IPS-11a (cell line): ENCODE results near the gene ATP11A.

ENCODE experiments used
- H3K4me3 ChIP-seq: one replicate; pipeline ENCODE4 v1.5.1; 2013; ENCODE audit warnings: low read depth, low read length, control low read depth

ATP11A gene

DNA sequence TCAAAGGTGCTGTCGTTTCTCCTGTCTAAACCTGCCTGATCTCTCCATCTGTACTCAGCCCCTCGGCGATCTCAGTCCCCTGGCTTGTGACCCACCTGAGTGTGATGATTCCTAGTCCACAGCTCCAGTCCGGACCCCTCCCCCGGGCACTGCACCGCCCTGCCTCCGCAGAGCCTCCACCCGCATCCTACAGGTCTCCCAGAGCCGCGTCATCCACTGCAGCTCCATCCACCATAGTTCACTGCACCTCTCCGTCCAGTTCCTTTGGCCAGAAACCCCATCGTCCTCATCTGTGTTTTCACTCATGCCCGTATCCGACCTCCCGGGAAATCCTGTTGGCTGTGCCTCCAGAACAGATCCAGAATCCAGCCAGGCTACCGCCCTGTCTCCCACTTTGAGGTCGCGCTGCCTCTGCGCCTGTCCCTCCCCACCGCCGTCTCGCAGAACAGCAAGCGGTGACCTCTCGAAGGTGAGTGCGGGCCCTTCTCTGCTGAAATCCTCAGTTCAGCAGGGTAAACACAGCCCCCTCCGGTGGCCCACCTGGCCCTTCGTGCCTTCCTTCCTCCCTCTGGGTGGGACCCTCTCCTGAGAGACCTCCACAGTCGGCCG lies 227.3 kb downstream of the ATP11A start:
- no peak overlapping the region for H3K4me3 ChIP-seq

DNA sequence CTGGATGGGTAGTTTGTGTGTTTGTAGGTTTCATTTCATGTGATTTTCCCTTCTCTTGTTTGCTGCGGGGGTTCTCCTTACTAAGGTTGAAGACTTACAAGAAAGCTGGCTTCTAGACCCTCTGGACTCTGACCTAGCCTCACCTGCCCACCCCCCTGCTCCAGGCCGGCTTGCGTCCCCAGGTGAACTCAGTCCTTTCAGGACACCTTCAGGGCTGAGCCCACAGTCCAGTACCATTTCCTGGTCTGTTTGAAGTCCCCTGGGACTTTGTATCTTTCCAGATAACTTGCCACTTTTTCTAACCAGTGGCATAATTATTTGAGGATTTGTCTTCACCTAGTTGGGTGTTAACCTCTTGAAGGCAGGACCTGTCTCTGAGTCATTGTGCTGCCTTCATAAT lies 227.9 kb downstream of the ATP11A start:
- no peak overlapping the region for H3K4me3 ChIP-seq

- H3K4me3 ChIP-seq: no peak overlapping the region
These were observed 228.4 kb downstream of the ATP11A start for GRCh38 chr13:112918266-112918665.

DNA sequence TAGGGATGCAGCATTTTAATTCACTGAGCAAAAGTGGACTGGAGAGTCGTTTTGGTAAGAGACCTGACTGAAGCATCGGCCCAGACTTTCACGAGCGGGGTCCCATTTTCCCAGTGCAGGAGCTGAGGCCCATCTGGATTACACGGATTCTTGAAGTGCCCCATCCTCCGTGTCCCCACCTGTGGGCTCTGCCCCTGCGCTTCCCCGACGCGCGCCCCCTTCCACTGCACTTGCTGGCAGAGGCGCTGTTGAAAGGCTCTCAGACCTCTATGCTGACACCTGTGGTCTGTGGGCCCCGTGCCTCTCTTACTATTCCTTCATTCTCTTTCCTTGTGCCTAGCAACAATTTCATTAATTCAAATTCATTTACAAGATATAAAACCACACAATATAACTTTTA lies 228.9 kb downstream of the ATP11A start:
- H3K4me3 ChIP-seq: no peak overlapping the region

DNA sequence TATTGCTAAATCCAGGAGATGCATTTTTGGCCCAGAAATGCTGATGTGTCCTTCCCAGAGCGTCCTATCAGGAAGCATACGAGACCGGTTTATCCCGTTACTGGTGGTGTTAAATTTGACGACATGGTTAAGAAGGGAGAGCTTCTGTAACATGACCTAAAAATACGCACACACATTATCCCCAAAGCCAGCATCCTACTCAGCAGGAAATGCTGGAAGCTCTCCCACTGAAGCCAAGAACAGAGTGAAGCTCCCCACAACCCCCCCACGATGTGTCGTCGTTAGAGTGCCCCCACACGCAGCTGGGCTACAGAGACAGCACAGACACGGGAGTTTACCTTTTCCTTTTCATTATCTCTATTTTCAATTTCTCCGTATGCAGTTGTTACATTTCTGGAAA lies 234.1 kb downstream of the ATP11A start:
- no peak overlapping the region for H3K4me3 ChIP-seq

- H3K4me3 ChIP-seq: no peak overlapping the region
These were observed 234.5 kb downstream of the ATP11A start for GRCh38 chr13:112924365-112924764.

- H3K4me3 ChIP-seq: no peak overlapping the region
These were observed 236.2 kb downstream of the ATP11A start for GRCh38 chr13:112926003-112926402.

DNA sequence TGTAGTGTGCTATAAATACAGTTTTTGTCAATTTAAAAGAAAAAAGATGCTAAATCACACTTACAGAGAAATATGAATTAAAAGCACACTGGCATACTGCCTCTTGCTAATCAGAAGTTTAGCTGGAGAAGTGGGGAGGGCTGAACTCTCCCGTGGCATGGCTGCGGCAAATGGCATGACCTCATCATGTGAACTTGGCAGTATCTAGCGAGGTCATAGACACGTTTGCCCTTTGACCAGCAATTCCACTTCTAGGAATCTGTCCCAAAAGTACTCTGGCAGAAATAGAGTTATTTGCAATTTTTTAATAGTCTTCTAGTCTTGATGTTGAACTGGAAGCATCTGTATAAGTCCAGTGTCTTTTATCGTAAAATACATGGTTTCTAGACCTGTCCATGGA lies 237.2 kb downstream of the ATP11A start:
- H3K4me3 ChIP-seq: no peak overlapping the region

DNA sequence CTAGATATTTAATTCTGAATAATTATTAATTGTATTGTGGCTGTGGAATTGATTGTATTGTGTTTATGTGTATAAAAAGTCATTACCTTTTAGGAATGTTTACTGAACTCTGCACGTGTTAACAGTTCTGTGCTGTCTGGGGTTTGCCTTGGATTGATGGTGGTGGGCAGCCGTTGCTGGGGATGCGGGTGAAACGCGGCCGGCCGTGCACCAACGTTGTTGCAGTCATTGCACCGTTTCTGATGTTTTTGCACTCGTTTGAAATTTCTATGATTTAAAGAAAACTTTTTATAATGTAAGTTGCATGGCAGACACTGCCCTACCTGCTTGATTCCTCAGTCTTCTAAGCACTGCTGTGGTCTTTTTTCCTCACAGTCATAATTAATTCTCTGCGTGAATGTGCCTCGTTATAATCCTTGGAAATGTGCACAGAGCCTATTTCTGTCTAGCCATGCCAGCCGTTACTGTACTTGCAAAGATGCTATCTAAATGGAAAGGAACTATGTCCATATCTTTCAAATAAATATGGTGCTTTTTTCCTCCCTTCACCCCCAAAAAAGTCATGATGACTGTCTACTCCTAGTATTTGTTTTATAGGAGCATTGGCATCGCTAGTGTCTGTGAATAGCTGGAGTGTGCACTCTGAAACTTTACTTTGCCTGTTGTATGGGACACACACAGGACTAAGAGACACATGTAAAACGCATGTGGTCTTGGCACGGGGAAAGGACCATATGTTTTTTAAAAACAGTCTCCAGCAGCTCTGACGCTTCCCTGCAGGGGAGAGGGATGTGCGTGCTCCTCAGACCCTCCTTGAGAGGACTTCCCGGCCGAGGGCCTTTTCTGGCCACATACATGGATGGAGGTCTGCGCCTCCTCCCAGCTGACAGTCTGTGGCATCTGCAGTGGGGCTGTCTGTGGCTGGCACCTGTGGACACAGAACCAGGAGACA lies 238.5 kb downstream of the ATP11A start:
- no peak overlapping the region for H3K4me3 ChIP-seq

DNA sequence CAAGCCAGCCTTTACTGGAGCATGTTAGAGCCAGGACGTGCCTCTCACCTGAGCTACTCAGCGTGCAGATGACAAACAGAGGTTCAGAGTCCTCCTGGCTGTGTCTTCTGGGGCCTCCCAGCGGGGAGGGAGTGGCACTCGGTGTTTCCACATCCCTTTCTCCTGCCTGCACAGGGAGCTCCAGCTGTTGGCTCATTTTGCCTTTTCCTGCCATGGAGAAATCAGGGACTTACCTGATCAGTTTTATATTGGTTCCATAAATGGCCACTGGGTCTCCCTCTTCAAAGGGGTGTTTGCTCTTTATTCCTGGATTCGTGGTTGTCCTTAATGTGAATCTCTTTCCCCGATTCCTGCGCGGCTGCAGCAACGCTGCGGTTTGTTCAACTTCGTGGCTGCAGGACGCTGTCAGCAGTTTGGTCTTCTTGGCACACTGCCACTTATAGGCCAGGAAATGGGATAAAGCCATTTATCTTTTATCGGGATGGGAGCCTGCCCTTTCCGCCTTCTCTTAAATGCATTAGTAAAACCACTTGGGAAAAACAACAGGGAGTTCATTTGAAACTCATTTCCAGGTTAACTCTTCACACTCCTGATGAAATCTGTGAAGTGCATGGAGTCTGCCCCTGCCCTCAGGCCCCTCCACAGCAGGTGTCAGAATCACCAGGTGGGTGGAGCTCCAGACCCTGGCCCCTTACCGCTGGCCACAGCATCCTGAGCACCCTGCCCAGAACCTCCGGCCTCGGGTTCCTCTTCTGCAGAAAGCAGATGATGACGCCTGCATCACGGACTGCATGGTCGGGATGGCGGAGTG lies 239.3 kb downstream of the ATP11A start:
- H3K4me3 ChIP-seq: no peak overlapping the region

GRCh38 chr13:112929783-112930055 lies 239.9 kb downstream of the ATP11A start:
- no peak overlapping the region for H3K4me3 ChIP-seq

GRCh38 chr13:112930192-112930591 lies 240.4 kb downstream of the ATP11A start:
- no peak overlapping the region for H3K4me3 ChIP-seq

DNA sequence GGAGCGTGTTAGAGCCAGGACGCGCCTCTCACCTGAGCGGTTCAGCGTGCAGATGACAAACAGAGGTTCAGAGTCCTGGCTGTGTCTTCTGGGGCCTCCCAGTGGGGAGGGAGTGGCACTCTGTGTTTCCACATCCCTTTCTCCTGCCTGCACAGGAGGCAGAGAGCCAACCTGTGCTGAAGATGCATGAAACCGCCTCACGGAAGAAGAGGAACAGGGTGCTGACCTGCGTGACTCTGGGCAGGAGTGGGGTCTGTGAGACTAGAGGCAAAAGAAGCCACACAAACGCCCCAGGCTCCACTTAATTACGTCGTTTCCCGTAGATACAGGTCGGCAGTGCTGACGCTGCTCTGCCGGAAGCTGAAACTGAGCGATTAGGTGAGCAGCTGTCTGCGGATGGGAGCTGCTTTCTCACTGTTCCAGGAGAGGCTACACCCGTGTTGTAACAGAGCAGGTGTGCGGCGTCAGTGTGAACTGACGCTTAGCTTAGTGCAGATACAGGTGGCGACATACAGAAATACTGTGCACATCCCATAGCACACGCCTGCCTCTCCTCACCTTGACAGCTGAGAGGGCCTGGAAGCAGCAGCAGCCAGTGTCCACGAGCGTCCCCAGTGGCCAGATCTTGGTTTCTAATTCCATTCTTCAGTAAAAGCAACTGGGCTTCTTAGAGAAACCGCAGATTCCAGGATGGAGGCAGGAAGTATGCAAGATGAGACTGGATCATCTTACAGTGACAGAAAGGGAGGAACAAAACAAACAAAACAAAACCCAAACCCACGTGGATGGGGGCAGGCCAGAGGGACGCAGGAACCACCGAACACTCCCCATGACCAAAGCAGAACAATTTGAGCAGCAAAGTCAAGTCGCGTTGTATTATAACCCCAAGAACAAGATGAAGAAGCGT lies 241.4 kb downstream of the ATP11A start:
- no peak overlapping the region for H3K4me3 ChIP-seq

GRCh38 chr13:112932971-112933370 lies 243.1 kb downstream of the ATP11A start:
- H3K4me3 ChIP-seq: no peak overlapping the region

- H3K4me3 ChIP-seq: no peak overlapping the region
These were observed 243.8 kb downstream of the ATP11A start for GRCh38 chr13:112933649-112934048.

DNA sequence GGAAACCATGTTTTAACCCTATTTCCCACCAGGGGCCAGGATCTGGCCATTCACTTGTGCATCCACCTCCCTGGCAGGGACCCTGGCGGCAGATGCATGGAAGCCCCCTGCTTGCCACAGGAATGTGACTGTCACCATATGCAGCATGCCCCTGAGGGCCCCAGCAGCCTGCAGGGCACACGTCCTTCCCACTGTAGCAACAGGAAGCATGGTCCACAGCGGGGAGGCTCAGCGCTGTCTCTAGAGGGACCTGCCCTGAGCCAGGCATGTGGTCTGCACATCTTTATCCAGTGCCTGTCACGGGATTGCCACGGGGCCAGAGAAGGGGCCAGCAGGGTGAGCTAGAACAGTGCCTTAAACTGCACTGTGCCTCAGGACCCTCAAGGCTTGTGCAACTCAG lies 244.2 kb downstream of the ATP11A start:
- H3K4me3 ChIP-seq: no peak overlapping the region
